MM.1S (cell line): ENCODE data around the gene BCL2L14.

ENCODE experiments used
- DNase-seq: peaks from one replicate; pipeline ENCODE4 v3.0.0-alpha.2; 2015
- H2AFZ ChIP-seq: fragments of 300-600 bp; sonication (generic); 2 replicates; pipeline ENCODE4 v1.6.0; 2016; ENCODE audit warnings: antibody characterized with exemption, low read length
- H3F3A ChIP-seq: fragments of 300-600 bp; sonication (generic); 2 replicates; pipeline ENCODE4 v1.6.1; 2016; ENCODE audit warnings: mild to moderate bottlenecking, antibody characterized with exemption, low read length, moderate library complexity, mixed read lengths; ENCODE audit not compliant: insufficient read depth
- H3K27ac ChIP-seq: fragments of 300-600 bp; sonication (generic); 2 replicates; pipeline ENCODE4 v1.5.1; 2016; ENCODE audit warnings: mild to moderate bottlenecking, low read length
- H3K27me3 ChIP-seq: fragments of 300-600 bp; sonication (generic); replicated peaks from 2 replicates; pipeline ENCODE4 v1.6.0; 2016; ENCODE audit warnings: low read length; ENCODE audit not compliant: insufficient read depth
- H3K36me3 ChIP-seq: fragments of 300-600 bp; sonication (generic); replicated peaks from 2 replicates; pipeline ENCODE4 v1.6.1; 2016; ENCODE audit warnings: mild to moderate bottlenecking, low read length, mixed read lengths; ENCODE audit not compliant: insufficient read depth
- H3K4me1 ChIP-seq: fragments of 300-600 bp; sonication (generic); 2 replicates; pipeline ENCODE4 v1.6.1; 2016; ENCODE audit warnings: low read length, mixed read lengths
- H3K4me2 ChIP-seq: fragments of 300-600 bp; sonication (generic); 2 replicates; pipeline ENCODE4 v1.6.0; 2016; ENCODE audit warnings: low read depth, low read length
- H3K4me3 ChIP-seq: fragments of 300-600 bp; sonication (generic); 2 replicates; pipeline ENCODE4 v1.5.1; 2016; ENCODE audit warnings: low read length, mixed read lengths
- H3K79me2 ChIP-seq: fragments of 300-600 bp; sonication (generic); 2 replicates; pipeline ENCODE4 v1.6.1; 2016; ENCODE audit warnings: mixed run types, low read length, mixed read lengths
- H3K9ac ChIP-seq: fragments of 300-600 bp; sonication (generic); 2 replicates; pipeline ENCODE4 v1.6.1; 2016; ENCODE audit warnings: low read length, mixed read lengths
- H3K9me2 ChIP-seq: fragments of 300-600 bp; sonication (generic); replicated peaks from 2 replicates; pipeline ENCODE4 v1.6.1; 2016; ENCODE audit warnings: mild to moderate bottlenecking, low read length, mixed read lengths; ENCODE audit not compliant: insufficient read depth
- H3K9me3 ChIP-seq: fragments of 300-600 bp; sonication (generic); replicated peaks from 2 replicates; pipeline ENCODE4 v1.6.1; 2016; ENCODE audit warnings: mild to moderate bottlenecking, low read length, mixed read lengths; ENCODE audit not compliant: insufficient read depth
- H4K20me1 ChIP-seq: fragments of 300-600 bp; sonication (generic); 2 replicates; pipeline ENCODE4 v1.6.1; 2016; ENCODE audit warnings: mild to moderate bottlenecking, low read length, moderate library complexity, mixed read lengths; ENCODE audit not compliant: insufficient read depth
- CTCF ChIP-seq: fragments of 300-600 bp; sonication (generic); IDR thresholded peaks from 2 replicates; pipeline ENCODE4 v1.5.1; 2016; ENCODE audit warnings: antibody characterized with exemption, low read length, mixed read lengths
- EZH2 ChIP-seq: fragments of 300-600 bp; sonication (generic); optimal IDR thresholded peaks from 2 replicates; pipeline ENCODE3; 2017; ENCODE audit warnings: low read depth, mild to moderate bottlenecking, antibody characterized with exemption, low read length, mixed read lengths
- EZH2phosphoT487 ChIP-seq: fragments of 300-600 bp; sonication (generic); IDR thresholded peaks from 2 replicates; pipeline ENCODE4 v1.6.1; 2018; ENCODE audit warnings: antibody characterized with exemption, low read length

BCL2L14 gene

GRCh38 chr12:12098691-12099015, 27.9 kb downstream of the BCL2L14 start:
- no peak overlapping the region for H2AFZ ChIP-seq
- H3K4me1 ChIP-seq: peaks cover 3% of the 10 kb centered on the region; the same call in 1 of the 2 replicates
- H3K27ac ChIP-seq: no peak overlapping the region
- no peaks in the 10 kb centered on the region for H3K27me3 ChIP-seq
- no peaks in the 10 kb centered on the region for H3K9me3 ChIP-seq
- H3F3A ChIP-seq: no peaks in the 10 kb centered on the region
- no peaks in the 10 kb centered on the region for H4K20me1 ChIP-seq
- no peak overlapping the region for H3K4me2 ChIP-seq
- no peaks in the 10 kb centered on the region for H3K36me3 ChIP-seq
- H3K79me2 ChIP-seq: no peaks in the 10 kb centered on the region
- no peak overlapping the region for H3K4me3 ChIP-seq
- no peak for TF ChIP-seq CTCF
- no peak for TF ChIP-seq EZH2
- no peak for TF ChIP-seq EZH2phosphoT487
- no peak overlapping the region for H3K9ac ChIP-seq
- no peak for DNase-seq
- H3K9me2 ChIP-seq: no peaks in the 10 kb centered on the region

GRCh38 chr12:12099102-12099501, 28.4 kb downstream of the BCL2L14 start:
- H3K4me1 ChIP-seq: peaks cover 3% of the 10 kb centered on the region; the same call in 1 of the 2 replicates
- TF ChIP-seq EZH2phosphoT487 (no peak), EZH2 (no peak), CTCF (no peak)
- DNase-seq: no peak
- H3K9me3 ChIP-seq: no peaks in the 10 kb centered on the region
- H3K4me3 ChIP-seq: no peak overlapping the region
- H3K36me3 ChIP-seq: no peaks in the 10 kb centered on the region
- no peak overlapping the region for H3K4me2 ChIP-seq
- no peaks in the 10 kb centered on the region for H3F3A ChIP-seq
- no peak overlapping the region for H2AFZ ChIP-seq
- no peaks in the 10 kb centered on the region for H4K20me1 ChIP-seq
- no peak overlapping the region for H3K27ac ChIP-seq
- no peak overlapping the region for H3K9ac ChIP-seq
- no peaks in the 10 kb centered on the region for H3K27me3 ChIP-seq
- no peaks in the 10 kb centered on the region for H3K9me2 ChIP-seq
- H3K79me2 ChIP-seq: no peaks in the 10 kb centered on the region

GRCh38 chr12:12107678-12108077, 36.9 kb downstream of the BCL2L14 start:
- no peaks in the 10 kb centered on the region for H3K36me3 ChIP-seq
- H3K9ac ChIP-seq: no peak overlapping the region
- H3K4me3 ChIP-seq: no peak overlapping the region
- no peak for DNase-seq
- no peaks in the 10 kb centered on the region for H3K27me3 ChIP-seq
- H3K9me3 ChIP-seq: no peaks in the 10 kb centered on the region
- H3K4me1 ChIP-seq: no peaks in the 10 kb centered on the region
- no peak overlapping the region for H3K4me2 ChIP-seq
- TF ChIP-seq CTCF: no peak
- no peak for TF ChIP-seq EZH2
- TF ChIP-seq EZH2phosphoT487: no peak
- no peak overlapping the region for H2AFZ ChIP-seq
- no peaks in the 10 kb centered on the region for H3K79me2 ChIP-seq
- no peaks in the 10 kb centered on the region for H3F3A ChIP-seq
- no peaks in the 10 kb centered on the region for H4K20me1 ChIP-seq
- no peaks in the 10 kb centered on the region for H3K9me2 ChIP-seq
- H3K27ac ChIP-seq: no peak overlapping the region
